ENCODE measurements around the gene PCNX2.

PCNX2 gene

DNA sequence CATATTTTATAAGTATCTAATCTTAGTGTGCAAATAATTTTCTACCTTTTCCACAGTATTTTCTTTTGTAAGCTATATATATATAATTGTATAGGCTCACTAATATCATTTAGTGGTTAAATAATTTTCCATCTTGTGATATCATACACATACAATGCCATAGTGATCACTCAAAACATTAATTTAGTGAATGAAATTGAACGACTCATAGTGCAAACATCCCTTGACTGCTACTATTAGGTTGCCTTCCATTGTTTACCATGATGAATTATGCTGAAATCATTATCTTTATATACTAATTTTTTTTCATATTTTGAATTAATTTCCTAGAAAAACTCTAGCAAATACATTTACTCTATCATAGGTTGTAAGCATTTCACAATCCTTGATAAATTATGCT is 127.1 kb downstream of the PCNX2 start:
- TF ChIP-seq TAF1 (IDR thresholded peaks at IDR 0.05; ENCODE audit: borderline replicate concordance, insufficient read depth, low read length) (no peak), POLR2AphosphoS5 (IDR thresholded peaks at IDR 0.05; ENCODE audit: low read depth, low read length) (no peak), SIN3A (IDR thresholded peaks at IDR 0.05; ENCODE audit: borderline replicate concordance, insufficient read depth, low read length) (no peak), FOXP2 (optimal IDR thresholded peaks at IDR 0.05; ENCODE audit: borderline replicate concordance, extremely low read depth, extremely low read length, insufficient read depth) (no peak)
- TF ChIP-seq, protein P1, sequence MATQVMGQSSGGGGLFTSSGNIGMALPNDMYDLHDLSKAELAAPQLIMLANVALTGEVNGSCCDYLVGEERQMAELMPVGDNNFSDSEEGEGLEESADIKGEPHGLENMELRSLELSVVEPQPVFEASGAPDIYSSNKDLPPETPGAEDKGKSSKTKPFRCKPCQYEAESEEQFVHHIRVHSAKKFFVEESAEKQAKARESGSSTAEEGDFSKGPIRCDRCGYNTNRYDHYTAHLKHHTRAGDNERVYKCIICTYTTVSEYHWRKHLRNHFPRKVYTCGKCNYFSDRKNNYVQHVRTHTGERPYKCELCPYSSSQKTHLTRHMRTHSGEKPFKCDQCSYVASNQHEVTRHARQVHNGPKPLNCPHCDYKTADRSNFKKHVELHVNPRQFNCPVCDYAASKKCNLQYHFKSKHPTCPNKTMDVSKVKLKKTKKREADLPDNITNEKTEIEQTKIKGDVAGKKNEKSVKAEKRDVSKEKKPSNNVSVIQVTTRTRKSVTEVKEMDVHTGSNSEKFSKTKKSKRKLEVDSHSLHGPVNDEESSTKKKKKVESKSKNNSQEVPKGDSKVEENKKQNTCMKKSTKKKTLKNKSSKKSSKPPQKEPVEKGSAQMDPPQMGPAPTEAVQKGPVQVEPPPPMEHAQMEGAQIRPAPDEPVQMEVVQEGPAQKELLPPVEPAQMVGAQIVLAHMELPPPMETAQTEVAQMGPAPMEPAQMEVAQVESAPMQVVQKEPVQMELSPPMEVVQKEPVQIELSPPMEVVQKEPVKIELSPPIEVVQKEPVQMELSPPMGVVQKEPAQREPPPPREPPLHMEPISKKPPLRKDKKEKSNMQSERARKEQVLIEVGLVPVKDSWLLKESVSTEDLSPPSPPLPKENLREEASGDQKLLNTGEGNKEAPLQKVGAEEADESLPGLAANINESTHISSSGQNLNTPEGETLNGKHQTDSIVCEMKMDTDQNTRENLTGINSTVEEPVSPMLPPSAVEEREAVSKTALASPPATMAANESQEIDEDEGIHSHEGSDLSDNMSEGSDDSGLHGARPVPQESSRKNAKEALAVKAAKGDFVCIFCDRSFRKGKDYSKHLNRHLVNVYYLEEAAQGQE (IDR thresholded peaks at IDR 0.05; ENCODE audit: insufficient read depth in 1 of 2, low read depth in 2 of 2, low read length in 2 of 2), result no peak

- TF ChIP-seq TAF1 (IDR thresholded peaks at IDR 0.05; ENCODE audit: borderline replicate concordance, insufficient read depth, low read length) (no peak), FOXP2 (optimal IDR thresholded peaks at IDR 0.05; ENCODE audit: borderline replicate concordance, extremely low read depth, extremely low read length, insufficient read depth) (no peak), POLR2AphosphoS5 (IDR thresholded peaks at IDR 0.05; ENCODE audit: low read depth, low read length) (no peak), SIN3A (IDR thresholded peaks at IDR 0.05; ENCODE audit: borderline replicate concordance, insufficient read depth, low read length) (no peak)
- TF ChIP-seq, protein P1 (IDR thresholded peaks at IDR 0.05; ENCODE audit: insufficient read depth in 1 of 2, low read depth in 2 of 2, low read length in 2 of 2), result no peak
Observed at GRCh38 chr1:233166896-233167295, 128.6 kb downstream of the PCNX2 start.

DNA sequence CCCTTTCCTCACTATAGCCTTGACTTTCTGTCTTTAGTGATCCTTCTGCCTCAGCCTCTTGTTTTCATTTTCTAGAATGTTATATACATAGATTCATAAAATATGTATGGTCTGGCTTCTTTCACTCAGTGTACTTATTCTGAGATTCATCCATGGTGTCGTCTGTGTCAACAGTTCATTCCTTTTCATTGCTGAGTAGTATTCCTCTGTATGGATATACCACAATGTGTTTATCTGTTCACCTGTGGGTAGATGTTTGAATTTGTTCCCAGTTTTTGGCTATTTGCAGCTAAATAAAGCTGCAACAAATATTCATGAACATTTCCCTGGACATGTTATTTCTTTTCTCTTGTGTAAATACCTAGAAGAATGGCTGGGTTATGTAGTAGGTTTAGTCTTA is 131.8 kb downstream of the PCNX2 start:
- TF ChIP-seq, protein P1 (IDR thresholded peaks at IDR 0.05; ENCODE audit: insufficient read depth in 1 of 2, low read depth in 2 of 2, low read length in 2 of 2), result no peak
- no peak for TF ChIP-seq FOXP2 (optimal IDR thresholded peaks at IDR 0.05; ENCODE audit: borderline replicate concordance, extremely low read depth, extremely low read length, insufficient read depth)

GRCh38 chr1:233158322-233158721 is 137.2 kb downstream of the PCNX2 start:
- TF ChIP-seq, protein P1 (IDR thresholded peaks at IDR 0.05; ENCODE audit: insufficient read depth in 1 of 2, low read depth in 2 of 2, low read length in 2 of 2), result no peak
- no peak for TF ChIP-seq POLR2AphosphoS5 (IDR thresholded peaks at IDR 0.05; ENCODE audit: low read depth, low read length)
- TF ChIP-seq SIN3A (IDR thresholded peaks at IDR 0.05; ENCODE audit: borderline replicate concordance, insufficient read depth, low read length), result no peak
- TF ChIP-seq TAF1 (IDR thresholded peaks at IDR 0.05; ENCODE audit: borderline replicate concordance, insufficient read depth, low read length), result no peak
- no peak for TF ChIP-seq FOXP2 (optimal IDR thresholded peaks at IDR 0.05; ENCODE audit: borderline replicate concordance, extremely low read depth, extremely low read length, insufficient read depth)

GRCh38 chr1:233157245-233157644 is 138.3 kb downstream of the PCNX2 start:
- TF ChIP-seq FOXP2 (optimal IDR thresholded peaks at IDR 0.05; ENCODE audit: borderline replicate concordance, extremely low read depth, extremely low read length, insufficient read depth) (no peak), POLR2AphosphoS5 (IDR thresholded peaks at IDR 0.05; ENCODE audit: low read depth, low read length) (no peak), SIN3A (IDR thresholded peaks at IDR 0.05; ENCODE audit: borderline replicate concordance, insufficient read depth, low read length) (no peak), TAF1 (IDR thresholded peaks at IDR 0.05; ENCODE audit: borderline replicate concordance, insufficient read depth, low read length) (no peak)
- TF ChIP-seq, protein P1 (IDR thresholded peaks at IDR 0.05; ENCODE audit: insufficient read depth in 1 of 2, low read depth in 2 of 2, low read length in 2 of 2), result no peak

Measured in PFSK-1 (cell line).